Stimulated activated CD8-positive, alpha-beta memory T cell treated with anti-CD3 and anti-CD28 coated beads, Interleukin-4, amount 100 ng/mL, for 4 hours (primary cell): ENCODE results near the gene MRPL42.
"Not testable (repeated sequence)": the region's sequence is repeated elsewhere in the genome, so short reads cannot be mapped to it uniquely, and the experiment has no call there.

ENCODE experiments used
- DNase-seq, 2 donors: peaks; one replicate each; pipeline ENCODE4 v3.0.0-alpha.2; 2020; ENCODE audit warnings: low read depth in 2 of 2, low spot score in 1 of 2

MRPL42 gene

DNA sequence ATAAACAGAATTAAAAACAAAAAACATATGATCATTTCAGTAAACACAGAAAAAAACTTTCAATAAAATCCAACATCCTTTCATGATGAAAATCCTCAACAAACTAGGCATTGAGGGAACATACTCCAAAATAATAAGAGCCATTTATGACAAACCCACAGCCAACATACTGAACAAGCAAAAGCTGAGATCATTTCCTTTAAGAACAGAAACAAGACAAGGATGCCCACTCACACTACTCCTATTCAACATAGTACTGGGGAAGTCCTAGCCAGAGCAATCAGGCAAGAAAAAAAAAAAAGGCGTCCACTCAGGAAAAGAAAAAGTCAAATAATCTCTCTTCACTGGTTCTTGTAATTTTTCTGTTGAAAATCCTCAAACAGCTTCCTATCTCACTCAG is 30.1 kb downstream of the MRPL42 start:
- DNase-seq: no peak

DNA sequence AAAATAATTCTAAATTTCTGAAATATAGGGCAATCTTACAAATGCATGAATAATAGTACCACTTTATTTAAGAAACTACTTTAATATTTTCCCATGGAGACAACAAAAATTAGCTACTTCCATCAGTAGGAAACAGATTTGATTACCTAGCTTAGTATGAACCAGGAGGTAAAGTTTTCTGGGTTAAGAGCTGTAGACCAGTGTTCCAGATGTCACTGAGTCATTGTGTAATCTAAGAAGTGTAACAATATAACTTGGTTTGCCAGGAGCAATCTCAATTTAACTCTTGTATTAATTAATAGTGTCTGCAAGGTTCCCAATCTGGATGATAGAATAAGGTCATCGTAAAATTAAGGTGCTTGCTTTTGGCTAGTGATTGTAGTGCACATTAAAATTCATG is 31.5 kb downstream of the MRPL42 start:
- DNase-seq: not testable (repeated sequence)

GRCh38 chr12:93500201-93500600 is 32.9 kb downstream of the MRPL42 start:
- no peak for DNase-seq

GRCh38 chr12:93500667-93501066 is 33.4 kb downstream of the MRPL42 start:
- no peak for DNase-seq

DNA sequence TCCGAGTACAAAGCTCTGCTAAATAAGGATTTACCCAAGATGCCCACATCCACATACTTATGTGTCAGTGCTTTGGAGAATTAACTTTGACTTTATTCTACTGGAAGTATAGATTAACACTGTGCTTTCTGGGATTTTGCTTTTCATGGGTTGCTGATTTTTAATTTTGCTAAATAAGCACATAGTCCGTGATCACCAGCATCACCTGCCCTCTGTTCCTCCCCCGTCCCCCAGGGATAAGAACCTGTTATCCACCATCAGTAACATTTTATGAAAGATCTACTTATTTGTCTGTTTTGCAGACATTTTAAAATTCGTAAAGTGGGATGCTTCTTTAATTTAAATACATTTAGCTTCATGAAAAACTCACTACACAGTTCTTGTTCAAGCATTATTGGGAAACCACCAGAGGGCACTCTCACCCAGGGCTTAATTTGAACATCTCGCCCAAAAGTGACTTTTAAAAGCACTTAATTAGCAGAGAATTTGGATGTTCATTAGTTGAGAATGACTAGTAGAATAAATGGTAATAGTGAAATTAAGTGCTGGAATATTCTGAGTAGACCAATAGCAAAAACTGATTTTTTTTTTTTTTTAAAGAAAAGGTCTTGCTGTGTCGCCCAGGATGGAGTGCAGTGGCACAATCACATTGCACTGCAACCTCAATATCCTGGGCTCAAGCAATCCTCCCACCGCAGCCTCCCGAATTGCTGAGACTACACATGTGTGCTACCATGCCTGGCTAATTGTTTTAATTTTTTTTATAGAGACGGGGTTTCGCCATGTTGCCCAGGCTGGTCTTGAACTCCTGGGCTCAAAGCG is 35.7 kb downstream of the MRPL42 start:
- DNase-seq: peak; percentile 18 to 32

DNA sequence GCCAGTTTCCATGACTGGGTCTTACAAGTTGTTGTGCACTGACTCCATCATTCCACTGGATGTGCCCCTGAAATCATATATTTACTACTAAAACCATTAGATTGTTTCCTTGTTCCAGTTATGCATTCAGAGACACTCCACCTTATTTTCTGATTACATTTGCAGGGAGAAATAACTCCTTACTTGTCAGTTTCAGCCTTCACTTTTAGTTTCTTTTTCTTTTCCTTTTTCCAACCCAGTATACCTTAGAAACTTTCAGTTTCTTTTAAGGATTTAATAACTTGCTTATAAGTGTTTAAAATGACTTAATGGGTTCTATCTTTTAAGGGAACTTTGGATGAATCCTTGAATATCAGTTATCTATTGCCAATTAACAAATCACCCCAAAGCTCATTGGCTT is 39.9 kb downstream of the MRPL42 start:
- no peak for DNase-seq

- no peak for DNase-seq
Observed at GRCh38 chr12:93509506-93509905, 42.2 kb downstream of the MRPL42 start.

DNA sequence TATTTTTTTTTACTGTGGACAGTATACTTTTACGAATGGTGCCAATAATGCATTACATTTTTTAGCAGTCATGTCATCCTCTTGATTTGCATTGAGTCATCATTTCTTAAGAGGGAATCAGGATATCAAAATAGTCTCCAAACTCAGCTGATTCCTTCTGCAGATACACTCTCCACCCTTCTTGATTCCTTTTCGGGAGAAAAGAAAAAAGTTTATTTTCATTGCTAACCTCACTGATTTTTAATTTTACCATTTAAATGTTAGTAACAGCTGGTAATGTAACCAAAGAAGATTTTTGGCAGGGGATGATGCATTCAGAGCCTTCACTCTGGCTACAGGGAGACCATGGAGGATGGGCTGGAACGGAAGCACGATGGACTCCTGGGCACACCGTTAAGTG is 47.5 kb downstream of the MRPL42 start:
- DNase-seq: no peak

DNA sequence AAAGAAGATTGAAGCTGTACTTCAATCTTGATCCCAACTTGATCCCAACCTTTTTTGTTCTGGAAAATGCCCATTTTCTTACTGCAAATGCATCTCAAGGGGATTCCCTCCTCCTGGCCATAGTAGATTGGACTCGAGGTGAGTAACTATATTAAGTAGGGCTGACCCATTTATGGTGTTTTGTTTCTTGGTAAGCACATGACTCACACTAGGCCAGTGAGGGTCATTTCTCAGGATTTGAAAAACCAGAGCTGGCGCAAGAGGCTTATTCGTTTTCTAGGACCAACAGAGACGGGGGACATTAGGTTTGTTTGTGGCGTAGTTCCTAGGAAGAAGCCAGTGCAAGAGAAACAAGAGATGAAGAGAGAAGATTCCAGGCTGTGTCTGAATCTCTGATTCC is 51.4 kb downstream of the MRPL42 start:
- DNase-seq: no peak

DNA sequence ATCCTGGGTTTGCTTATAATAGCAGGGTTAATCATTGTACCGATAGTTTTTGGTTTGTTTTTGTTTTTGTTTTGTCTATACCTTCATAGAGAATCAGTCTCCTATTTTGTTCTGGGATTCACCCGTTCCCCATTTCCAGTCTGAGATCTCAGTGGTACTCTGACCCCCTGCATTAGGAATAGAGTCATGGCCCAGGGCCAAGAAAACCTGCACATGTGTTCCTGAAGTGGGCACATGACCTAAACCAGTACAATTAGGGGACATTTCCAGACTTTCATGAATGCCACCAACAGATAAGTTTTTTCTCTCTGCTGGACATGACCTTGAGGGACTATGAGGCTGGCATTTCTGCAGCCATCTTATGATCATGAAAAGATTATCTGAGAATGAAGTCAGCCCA is 52.5 kb downstream of the MRPL42 start:
- DNase-seq: no peak

- no peak for DNase-seq
Observed at GRCh38 chr12:93520454-93520853, 53.1 kb downstream of the MRPL42 start.

GRCh38 chr12:93521225-93522080 is 54.1 kb downstream of the MRPL42 start:
- DNase-seq: no peak

DNA sequence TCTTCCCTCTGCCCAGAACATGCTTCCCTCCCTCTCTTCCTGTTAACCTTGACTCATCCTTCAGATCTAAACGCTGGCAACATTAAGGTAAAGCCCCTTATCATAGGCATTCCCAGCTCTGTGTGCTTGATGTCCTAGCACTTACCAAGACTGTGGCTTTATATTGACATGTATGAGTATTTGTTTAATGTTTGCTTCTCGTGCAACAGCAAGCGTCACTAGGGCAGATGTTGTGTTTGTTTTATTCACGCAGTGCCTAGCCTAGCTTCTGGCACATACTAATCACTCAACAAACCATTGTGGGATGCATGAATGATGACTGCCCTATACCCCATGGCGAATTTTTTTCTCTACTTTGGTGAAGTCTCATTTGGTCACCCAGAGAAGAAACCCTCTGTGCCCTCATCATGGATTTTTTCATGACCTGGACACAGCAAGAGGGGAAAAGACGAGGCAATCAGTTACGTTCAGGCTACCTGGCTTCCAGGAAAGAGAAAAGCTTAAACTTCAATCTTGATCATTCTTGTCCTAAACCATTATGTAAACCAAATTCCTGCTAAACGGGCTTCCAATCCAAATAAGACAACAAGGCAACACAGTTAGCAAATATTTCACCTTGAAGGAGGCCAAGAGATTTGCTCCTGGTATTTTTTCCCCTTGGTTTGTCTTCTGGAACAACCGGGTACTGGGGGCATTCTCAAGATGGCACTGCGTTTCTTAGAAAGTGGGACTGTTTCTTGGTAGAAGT is 57.2 kb downstream of the MRPL42 start:
- DNase-seq: no peak

- DNase-seq: no peak
Observed at GRCh38 chr12:93526786-93527428, 59.6 kb downstream of the MRPL42 start.

GRCh38 chr12:93530358-93530757 is 63.0 kb downstream of the MRPL42 start:
- DNase-seq: no peak

GRCh38 chr12:93533310-93533709 is 66.0 kb downstream of the MRPL42 start:
- no peak for DNase-seq

DNA sequence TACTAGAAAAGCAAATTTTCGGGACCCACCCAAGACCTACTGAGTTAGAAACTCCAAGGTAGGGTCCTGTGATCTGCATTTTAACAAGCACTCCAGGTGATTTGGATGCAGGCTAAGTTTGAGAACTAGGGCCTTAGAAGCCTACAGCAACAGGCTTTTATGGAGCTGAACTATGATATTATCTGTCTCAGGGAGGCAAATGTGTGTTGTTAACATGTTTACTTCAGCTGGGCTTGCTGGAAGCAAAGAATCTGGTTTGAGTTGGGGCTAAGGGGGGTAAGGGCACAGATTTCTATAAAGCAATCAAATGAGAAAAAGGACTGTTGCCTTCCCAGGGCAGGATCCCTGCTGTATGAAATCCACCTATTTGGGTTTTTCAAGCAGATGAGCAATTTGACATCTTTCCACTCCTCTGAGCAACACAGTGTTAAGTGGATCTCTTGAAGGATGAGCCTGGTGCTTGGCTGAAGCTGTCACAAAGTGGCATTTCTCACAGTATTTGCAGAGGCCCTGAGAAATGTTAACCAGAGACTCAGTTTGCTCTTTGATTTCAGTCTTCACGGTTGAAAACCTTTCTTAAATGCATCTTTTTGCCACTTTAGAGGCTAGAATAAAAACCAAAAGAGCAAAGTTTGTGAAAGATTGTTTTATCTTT is 68.9 kb downstream of the MRPL42 start:
- no peak for DNase-seq

DNA sequence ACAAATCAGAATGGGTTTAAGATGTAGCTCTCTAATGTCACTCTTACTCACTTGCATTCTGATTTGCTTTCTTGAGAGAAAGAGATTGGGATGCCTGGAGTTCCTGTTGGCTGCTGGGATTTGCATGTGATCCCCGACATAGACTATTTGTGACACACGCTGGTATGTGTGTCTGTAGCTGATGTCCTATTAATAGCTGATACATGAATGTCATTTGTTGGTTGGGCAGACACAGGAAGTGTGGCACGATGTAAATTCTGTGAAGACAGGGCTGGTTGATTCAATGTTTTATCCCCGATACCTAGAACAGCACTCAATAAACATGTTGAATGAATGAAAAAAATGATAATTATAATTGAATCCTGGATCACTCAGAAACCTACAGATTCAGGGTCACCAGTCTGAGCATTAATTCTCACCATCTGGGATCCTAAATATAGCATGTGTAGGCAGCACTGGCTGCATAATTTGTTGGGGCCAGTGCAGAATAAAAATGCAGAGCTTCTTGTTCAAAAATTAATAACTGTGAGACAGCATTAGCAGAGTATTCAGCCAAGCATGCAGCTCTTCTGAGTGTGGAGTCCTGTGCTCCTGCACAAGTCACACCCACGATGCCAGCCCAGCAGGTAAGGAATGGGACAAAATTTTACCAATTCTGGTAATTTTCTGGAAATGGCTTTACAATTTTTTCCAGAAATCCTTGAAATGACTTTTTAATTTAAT is 69.6 kb downstream of the MRPL42 start:
- DNase-seq: no peak

- DNase-seq: no peak
Observed at GRCh38 chr12:93537769-93538168, 70.5 kb downstream of the MRPL42 start.

DNA sequence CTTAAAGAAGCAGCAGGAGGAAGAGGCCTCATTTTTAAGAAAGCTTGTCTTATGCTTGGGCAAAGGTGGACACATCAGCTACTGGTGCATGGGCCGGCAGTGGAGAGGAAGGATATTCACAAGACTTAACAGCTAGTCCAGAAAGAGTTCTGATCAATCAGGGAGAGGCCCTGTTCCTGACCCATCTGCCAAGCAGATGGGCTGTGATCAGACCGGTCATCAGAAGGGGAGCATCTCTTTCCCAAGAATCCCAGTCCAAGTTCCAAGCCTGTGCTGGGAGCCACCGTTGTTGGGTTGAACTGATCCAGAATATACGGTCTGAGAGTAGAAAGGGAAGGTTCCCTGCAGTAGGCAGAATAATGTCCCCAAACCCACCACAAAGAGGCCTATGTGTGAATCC is 72.5 kb downstream of the MRPL42 start:
- no peak for DNase-seq
